GM21381 (cell line): ENCODE measurements around the gene ATP1A3.
"Not testable (repeated sequence)": the region's sequence is repeated elsewhere in the genome, so short reads cannot be mapped to it uniquely, and the experiment has no call there.

Experiments used
- ATAC-seq: cut with Tn5 transposase; IDR thresholded peaks from one replicate; pipeline ENCODE4 v1.9.1; 2021; ENCODE audit warnings: mild to moderate bottlenecking, moderate library complexity; ENCODE audit not compliant: unreplicated experiment

Gene ATP1A3

GRCh38 chr19:42012747-42013146 is 18.7 kb upstream of the ATP1A3 start:
- not testable (repeated sequence) for ATAC-seq

- ATAC-seq: no peak
These were observed 16.5 kb upstream of the ATP1A3 start for GRCh38 chr19:42010245-42011126.

- no peak for ATAC-seq
These were observed 12.5 kb upstream of the ATP1A3 start for GRCh38 chr19:42006569-42006968.

- ATAC-seq: no peak
These were observed 11.5 kb upstream of the ATP1A3 start for GRCh38 chr19:42005504-42005903.

GRCh38 chr19:42003506-42004294 is 9.7 kb upstream of the ATP1A3 start:
- no peak for ATAC-seq

GRCh38 chr19:41999878-42000208 is 5.8 kb upstream of the ATP1A3 start:
- ATAC-seq: no peak

GRCh38 chr19:41999071-41999877 is 5.2 kb upstream of the ATP1A3 start:
- ATAC-seq: no peak

GRCh38 chr19:41998246-41999020 is 4.4 kb upstream of the ATP1A3 start:
- no peak for ATAC-seq

GRCh38 chr19:41997851-41998229 is 3.8 kb upstream of the ATP1A3 start:
- no peak for ATAC-seq

GRCh38 chr19:41997121-41997850 is 3.3 kb upstream of the ATP1A3 start:
- ATAC-seq: no peak

GRCh38 chr19:41995959-41996797 is 2.1 kb upstream of the ATP1A3 start:
- ATAC-seq: no peak

- no peak for ATAC-seq
These were observed 1.2 kb upstream of the ATP1A3 start for GRCh38 chr19:41994994-41995958.

- ATAC-seq: no peak
These were observed 516 bp upstream of the ATP1A3 start for GRCh38 chr19:41994521-41994971.

- ATAC-seq: not testable (repeated sequence)
These were observed 2.0 kb downstream of the ATP1A3 start for GRCh38 chr19:41991925-41992569.

- no peak for ATAC-seq
These were observed 3.0 kb downstream of the ATP1A3 start for GRCh38 chr19:41991025-41991424.

- no peak for ATAC-seq
These were observed 3.4 kb downstream of the ATP1A3 start for GRCh38 chr19:41990615-41991014.

- ATAC-seq: no peak
These were observed 4.0 kb downstream of the ATP1A3 start for GRCh38 chr19:41990028-41990427.
